Posterior cingulate gyrus (tissue), 11 donors: ENCODE measurements around the gene TPX2.
"Not testable (repeated sequence)": the region's sequence is repeated elsewhere in the genome, so short reads cannot be mapped to it uniquely, and the experiment has no call there.

Experiments
- DNase-seq, 10 donors: peaks; one replicate each; pipeline versions ENCODE4 v3.0.0 to v3.0.0-alpha.2; 2020 to 2021; ENCODE audit warnings: mixed read lengths in 3 of 10
- intact Hi-C: fragments of 100-400 bp; cut with DNase I; formaldehyde crosslinking; loops from one replicate; pipeline ENCODE4 v1.15.1; 2023

The TPX2 gene

DNA sequence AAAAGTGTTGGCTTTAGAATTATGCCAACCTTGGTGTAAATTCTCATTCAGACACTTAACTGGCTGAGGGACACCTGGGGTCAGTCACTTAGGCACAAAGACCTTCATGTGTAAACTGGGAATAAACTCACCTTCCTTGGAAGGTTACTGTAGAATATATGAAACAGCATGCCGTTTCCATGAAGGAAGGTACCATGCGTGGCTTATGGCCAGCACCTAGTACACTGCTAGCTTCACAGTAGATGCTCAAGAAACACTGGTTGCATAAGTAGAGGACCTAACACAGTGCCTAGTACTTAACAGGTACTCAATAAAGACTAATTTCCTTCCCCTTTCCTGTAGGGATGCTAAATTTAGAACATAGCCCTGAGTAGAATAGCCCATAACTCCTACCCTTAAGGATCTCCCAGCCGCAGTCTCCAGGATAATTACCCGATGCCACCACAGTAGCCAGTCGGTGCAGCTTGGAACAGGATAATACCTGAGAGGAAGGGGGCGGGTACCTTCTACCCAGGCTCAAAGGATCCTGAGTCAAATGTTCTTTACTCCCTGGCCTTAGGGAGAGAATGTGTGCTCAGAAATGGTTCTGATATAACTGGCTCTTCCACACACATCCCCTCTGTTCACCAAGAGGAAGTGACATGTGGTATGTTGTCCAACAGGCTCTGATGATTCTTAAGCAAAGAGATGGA lies 20.0 kb upstream of the TPX2 start:
- intact Hi-C loops = no loop called here
- DNase-seq = no peak

DNA sequence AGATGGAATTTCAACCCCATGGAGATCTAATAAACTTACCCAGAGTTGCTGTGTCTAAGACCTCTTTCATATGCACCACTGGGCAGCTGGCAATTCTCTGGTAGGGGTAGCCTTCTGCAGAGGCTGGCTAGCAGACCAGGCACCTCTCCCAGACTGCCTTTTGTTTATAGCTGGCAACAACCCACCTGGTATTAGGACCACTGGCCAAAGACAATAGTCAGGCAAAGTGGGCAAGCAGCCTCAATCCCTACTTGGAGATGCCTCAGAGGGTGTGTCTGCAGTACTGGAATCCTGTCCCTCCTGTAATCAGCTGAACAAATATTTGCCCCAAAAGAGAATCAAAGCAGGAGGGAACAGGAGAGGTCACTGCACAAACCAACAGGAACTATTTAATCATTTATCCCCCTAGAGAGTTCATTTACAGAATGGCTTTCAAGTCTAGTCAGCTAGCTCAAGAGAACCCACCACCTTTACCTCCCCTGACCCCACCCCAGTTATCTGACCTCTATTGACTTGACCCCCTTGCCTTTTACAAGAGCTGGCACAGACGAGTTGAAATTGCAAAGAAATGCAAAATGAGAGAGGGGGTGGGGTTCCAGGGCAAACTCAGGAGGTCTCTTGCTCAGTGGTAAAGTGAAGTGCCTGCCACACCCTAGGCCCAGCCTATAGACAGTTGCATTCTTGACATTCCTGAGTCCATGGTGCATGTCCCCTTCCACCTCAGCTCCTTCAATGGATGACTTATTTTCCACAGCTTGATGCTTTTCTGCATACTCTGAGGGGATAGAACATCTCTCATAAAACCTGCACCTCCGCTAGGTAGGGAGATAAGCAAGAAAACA lies 19.2 kb upstream of the TPX2 start:
- intact Hi-C loops = loop anchor here (5.0 kb wide), 1 partner anchor 148 kb away; no protein-coding TSS in a partner anchor

DNA sequence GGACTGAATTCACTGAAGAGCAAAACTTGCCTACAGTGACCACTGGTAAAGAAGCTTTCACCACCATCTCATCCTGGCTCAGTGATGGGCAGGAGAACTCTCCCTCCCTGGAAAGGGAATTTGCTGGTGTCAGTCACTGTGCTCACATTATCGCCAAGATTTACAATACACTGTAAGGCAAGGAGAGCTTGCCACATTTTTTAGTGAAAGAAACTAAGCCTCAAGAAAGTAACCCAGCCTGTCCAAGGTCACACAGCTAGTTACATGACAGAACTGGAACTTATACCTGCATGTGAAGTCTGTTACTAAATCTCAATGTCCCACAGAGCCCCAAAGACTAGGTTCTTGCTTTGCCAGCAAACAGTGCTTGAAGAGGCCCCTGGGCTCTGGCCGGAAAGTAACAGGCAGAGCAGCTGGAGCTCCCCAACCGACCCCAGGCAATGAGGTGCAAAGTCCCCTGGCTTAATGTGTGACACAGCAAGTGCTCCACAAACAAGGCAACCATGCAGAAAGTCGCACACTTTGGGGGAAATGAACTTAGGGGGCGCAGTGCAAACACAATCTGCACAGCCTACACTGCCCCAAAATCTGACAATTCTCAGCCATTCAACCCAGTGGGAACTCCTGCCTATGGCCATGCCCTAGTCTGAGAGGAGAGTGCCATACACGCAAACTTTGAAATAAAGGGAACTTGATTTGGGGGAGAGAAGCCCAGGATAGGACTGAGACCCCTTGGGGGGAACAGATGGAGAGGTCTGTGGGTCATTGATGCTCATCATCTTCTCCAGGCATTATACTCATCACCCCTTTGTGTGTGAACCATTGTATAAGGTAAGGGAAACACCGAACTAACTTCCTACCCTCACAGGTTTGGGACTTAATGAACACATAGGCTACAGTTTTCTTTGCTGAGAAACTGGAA lies 18.3 kb upstream of the TPX2 start:
- DNase-seq = peak in 1 of 10 donors; percentile 44
- intact Hi-C loops = loop anchor here (5.0 kb wide), 1 partner anchor 148 kb away; no protein-coding TSS in a partner anchor

More for the DNA sequence above, 19.2 kb upstream of the TPX2 start:
- peak in 2 of 10 donors; percentile 27 to 43 for DNase-seq

GRCh38 chr20:31721408-31722256 lies 17.5 kb upstream of the TPX2 start:
- peak in 5 of 10 donors; percentile 24 to 90 (median 74) for DNase-seq
- intact Hi-C loops = loop anchor here (2.0 to 5.0 kb wide), 2 partner anchors 51 to 149 kb away; no protein-coding TSS in a partner anchor

GRCh38 chr20:31722257-31723068 lies 16.6 kb upstream of the TPX2 start, which contains the start of gene BCL2L1:
Gene BCL2L1, minus strand, starts transcription at chr20:31722868. Its CDS starts 650 bp downstream, at chr20:31722218.
- peak; percentile 76 to 97 (median 82) for DNase-seq
- intact Hi-C loops = loop anchor here (1.0 to 5.0 kb wide), 3 partner anchors 52 to 150 kb away; no protein-coding TSS in a partner anchor

- DNase-seq = no peak
- intact Hi-C loops = loop anchor here (1.0 to 5.0 kb wide), 3 partner anchors 52 to 151 kb away; no protein-coding TSS in a partner anchor
Measured at GRCh38 chr20:31723069-31723318, 16.1 kb upstream of the TPX2 start.

- intact Hi-C loops = loop anchor here (1.0 to 5.0 kb wide), 4 partner anchors 53 to 151 kb away; no protein-coding TSS in a partner anchor
- peak; percentile 97 to 100 (median 99) for DNase-seq
Measured at GRCh38 chr20:31723319-31724078, 15.6 kb upstream of the TPX2 start.

DNA sequence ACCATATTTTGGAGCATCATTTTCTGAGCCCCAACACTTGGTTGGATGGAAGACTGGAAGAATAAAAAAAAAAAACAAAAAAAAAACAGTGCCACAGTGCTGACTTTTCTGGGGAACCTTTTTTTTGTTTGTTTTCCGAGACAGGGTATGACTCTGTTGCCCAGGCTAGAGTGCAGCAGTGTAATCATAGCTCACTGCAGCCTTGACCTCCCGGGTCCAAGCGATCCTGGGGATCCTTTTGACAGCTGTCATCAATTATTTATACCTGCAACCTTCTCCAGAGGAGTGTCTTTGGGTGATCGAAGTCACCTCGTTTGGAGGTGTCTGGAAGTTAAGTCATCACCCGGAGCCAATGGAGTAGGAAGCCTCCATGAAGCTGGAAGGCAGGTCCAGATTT lies 7.8 kb upstream of the TPX2 start:
- intact Hi-C loops = no loop called here
- no peak for DNase-seq

- DNase-seq = no peak
- intact Hi-C loops = no loop called here
Measured at GRCh38 chr20:31739550-31739977, 474 bp downstream of the TPX2 start.

DNA sequence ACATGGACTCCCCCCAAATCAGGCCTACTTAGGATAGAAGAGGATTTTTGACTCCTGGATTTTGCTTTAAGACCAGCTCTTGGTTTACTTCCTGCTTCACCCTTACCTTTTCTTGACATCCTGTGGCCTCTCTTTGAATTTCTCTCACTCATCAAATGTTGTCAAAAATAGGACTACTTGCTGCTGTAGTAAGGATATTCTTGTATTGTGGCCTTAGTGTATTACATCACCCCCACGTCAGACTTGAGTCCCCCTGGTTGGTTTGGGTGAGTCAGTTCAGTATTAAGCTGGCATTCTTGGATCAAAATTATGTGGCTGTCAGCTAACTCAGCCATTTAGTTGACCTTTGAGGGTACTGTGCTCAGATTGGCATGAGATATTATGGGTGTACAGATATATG lies 1.1 kb downstream of the TPX2 start:
- intact Hi-C loops = no loop called here

GRCh38 chr20:31740656-31741323 lies 1.7 kb downstream of the TPX2 start:
- no peak for DNase-seq
- intact Hi-C loops = no loop called here

More for the DNA sequence above, 1.1 kb downstream of the TPX2 start:
- no peak for DNase-seq

DNA sequence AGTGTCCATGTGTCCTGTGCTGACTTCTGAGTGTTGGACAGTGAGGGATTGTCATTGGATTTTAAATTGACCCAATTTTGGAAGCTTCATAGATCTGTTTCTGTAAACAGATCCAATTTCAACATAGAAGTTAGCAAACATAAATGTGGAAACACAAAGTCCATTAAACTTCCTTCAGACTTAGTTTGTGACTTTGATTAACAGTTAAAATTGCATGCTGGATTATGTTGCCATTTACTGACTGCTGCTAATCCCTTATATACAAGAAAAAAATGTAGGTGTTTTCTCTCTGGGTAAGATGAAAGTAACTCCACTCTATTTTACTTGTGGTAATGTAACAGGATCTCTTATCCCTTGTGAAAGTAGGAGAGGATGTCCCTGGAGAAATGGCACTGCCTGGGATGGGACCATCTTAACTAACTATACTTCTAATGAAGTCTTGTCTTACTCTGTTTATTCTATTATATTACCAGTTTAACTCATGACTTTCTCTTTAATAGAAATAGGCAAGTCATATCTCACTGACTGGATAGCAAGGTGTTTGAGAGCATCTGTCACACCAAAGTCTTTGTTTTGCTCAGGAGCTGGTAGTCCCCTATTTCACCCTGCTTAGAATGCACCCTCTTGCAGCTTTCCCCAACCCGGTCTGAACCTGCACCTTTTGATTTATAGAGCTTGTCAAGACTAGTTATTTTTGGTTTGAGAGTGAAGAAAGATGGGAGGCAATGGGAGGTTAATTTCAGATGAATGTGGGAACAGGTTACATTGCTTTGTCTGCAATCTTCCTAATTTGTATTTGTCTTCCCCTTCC lies 7.2 kb downstream of the TPX2 start:
- intact Hi-C loops = no loop called here
- DNase-seq = no peak

DNA sequence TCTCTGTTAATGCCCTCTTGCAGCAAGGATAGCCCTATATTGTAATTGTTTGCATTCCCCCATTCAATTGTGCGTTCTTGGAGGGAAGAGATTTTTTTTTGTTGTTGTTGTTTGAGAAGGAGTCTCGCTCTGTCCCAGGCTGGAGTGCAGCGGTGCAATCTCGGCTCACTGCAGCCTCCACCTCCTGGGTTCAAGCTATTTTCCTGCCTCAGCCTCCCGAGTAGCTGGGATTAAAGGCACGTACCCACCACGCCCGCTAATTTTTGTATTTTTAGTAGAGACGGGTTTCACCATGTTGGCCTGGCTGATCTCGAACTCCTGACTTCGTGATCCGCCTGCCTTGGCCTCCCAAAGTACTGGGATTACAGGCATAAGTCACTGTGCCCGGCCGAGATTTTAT lies 7.9 kb downstream of the TPX2 start:
- intact Hi-C loops, DNase-seq: not testable (repeated sequence)

GRCh38 chr20:31747640-31748039 lies 8.6 kb downstream of the TPX2 start:
- intact Hi-C loops = no loop called here
- DNase-seq = no peak

DNA sequence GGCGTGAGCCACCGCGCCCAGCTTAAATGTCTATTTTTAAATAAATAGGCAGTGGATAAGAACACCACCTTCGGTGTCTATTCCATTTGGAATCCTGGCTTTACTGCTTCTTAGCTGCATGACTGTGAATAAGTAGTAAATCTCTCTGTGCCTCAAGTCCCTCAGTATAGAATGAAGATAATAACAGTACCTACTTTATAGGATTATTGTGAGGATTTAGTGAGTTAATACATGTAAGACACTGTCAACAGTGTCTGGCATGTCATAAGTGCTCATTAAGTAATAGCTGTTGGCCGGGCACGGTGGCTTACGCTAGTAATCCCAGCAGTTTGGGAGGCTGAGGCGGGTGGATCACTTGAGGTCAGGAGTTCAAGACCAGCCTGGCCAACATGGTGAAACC lies 10.1 kb downstream of the TPX2 start:
- DNase-seq = no peak
- intact Hi-C loops = no loop called here

GRCh38 chr20:31751126-31751525 lies 12.0 kb downstream of the TPX2 start:
- intact Hi-C loops = no loop called here
- DNase-seq = no peak
